Fibroblast of gingiva (primary cell): ENCODE results near the gene CATSPER4.

Experiments used
- DNase-seq: peaks from one replicate; pipeline ENCODE4 v3.0.0-alpha.2; 2011; ENCODE audit warnings: low read depth

CATSPER4 gene

GRCh38 chr1:26190373-26190987 is at the start of gene CATSPER4:
Gene CATSPER4 (plus strand): TSS chr1:26190602. CDS start chr1:26190628, 26 bp downstream.
- DNase-seq: no peak

GRCh38 chr1:26142159-26142558 is 48.2 kb upstream of the CATSPER4 start:
- DNase-seq: no peak

GRCh38 chr1:26145041-26145959 is 45.1 kb upstream of the CATSPER4 start:
- DNase-seq: peak; percentile 67

- no peak for DNase-seq
These were observed 44.5 kb upstream of the CATSPER4 start for GRCh38 chr1:26145960-26146294.

- DNase-seq: no peak
These were observed 41.5 kb upstream of the CATSPER4 start for GRCh38 chr1:26148887-26149286.

GRCh38 chr1:26153966-26154532 is 36.4 kb upstream of the CATSPER4 start:
- no peak for DNase-seq

- DNase-seq: no peak
These were observed 35.7 kb upstream of the CATSPER4 start for GRCh38 chr1:26154750-26155149.

GRCh38 chr1:26155370-26156284 is 34.8 kb upstream of the CATSPER4 start:
- DNase-seq: no peak

GRCh38 chr1:26156285-26157038 is 33.9 kb upstream of the CATSPER4 start:
- no peak for DNase-seq

GRCh38 chr1:26158271-26158907 is 32.0 kb upstream of the CATSPER4 start:
- DNase-seq: no peak

GRCh38 chr1:26158908-26159742 is 31.3 kb upstream of the CATSPER4 start, which contains the start of gene FAM110D:
Gene FAM110D (plus strand): TSS chr1:26159079. CDS start chr1:26161292, 2,213 bp downstream.
- no peak for DNase-seq

GRCh38 chr1:26159743-26160039 is 30.7 kb upstream of the CATSPER4 start:
- no peak for DNase-seq

GRCh38 chr1:26160527-26161414 is 29.6 kb upstream of the CATSPER4 start:
- no peak for DNase-seq

- peak; percentile 42 for DNase-seq
These were observed 28.8 kb upstream of the CATSPER4 start for GRCh38 chr1:26161415-26162219.

- DNase-seq: no peak
These were observed 28.1 kb upstream of the CATSPER4 start for GRCh38 chr1:26162220-26162709.

GRCh38 chr1:26163684-26164035 is 26.7 kb upstream of the CATSPER4 start:
- no peak for DNase-seq

GRCh38 chr1:26164036-26164860 is 26.2 kb upstream of the CATSPER4 start:
- no peak for DNase-seq
